HCT116 (cell line): ENCODE results near the gene PRPF40B. TPM values are rescaled to one million over a fixed set of nuclear protein-coding genes. Genes with fewer than 3 reads are reported as not detected.

Source experiments
- ATAC-seq: fragments of 200-7000 bp; cut with Tn5 transposase; 2 replicates; pipeline ENCODE4 v1.9.1; 2020; ENCODE audit warnings: mild to moderate bottlenecking, moderate library complexity
- BruUV-seq: library from RNA; stranded (reverse); fragments of 400-500 nt; replicated peaks from 2 replicates; lab custom pipeline; 2021; lab: Mats Ljungman, UMichigan
- CTCF ChIA-PET: fragments of 300-600 bp; sonication (Branson Sonifier 250); formaldehyde crosslinking; loops from one replicate; lab custom pipeline; 2021; ENCODE audit warnings: antibody characterized with exemption; lab: Charles Lee
- POLR2A ChIA-PET: fragments of 300-600, 350-600 bp; sonication (Branson Sonifier 250); formaldehyde crosslinking; loops from one replicate; lab custom pipeline; 2021; ENCODE audit warnings: antibody characterized with exemption; lab: Charles Lee
- RAD21 ChIA-PET, 2 experiments: fragments of 300-600 bp; sonication (Branson Sonifier 250); formaldehyde crosslinking; loops; one replicate each; lab custom pipeline; 2023; ENCODE audit warnings: low total read pairs in 2 of 2; ENCODE audit not compliant: uncharacterized antibody in 2 of 2, unreplicated experiment in 2 of 2, low non-redundant PET in 1 of 2; lab: Charles Lee
- DNase-seq: peaks from one replicate; pipeline ENCODE4 v3.0.0-alpha.2; 2010; ENCODE audit warnings: low read depth, low spot score
- H2AFZ ChIP-seq: fragments of 200-600 bp; shearing (Covaris generic), sonication (generic); 2 replicates; pipeline ENCODE4 v1.6.1; 2017; ENCODE audit warnings: low read depth, mixed run types, mixed read lengths, antibody characterized with exemption, low read length; ENCODE audit not compliant: poor library complexity, severe bottlenecking
- H3K27ac ChIP-seq: 2 replicates; pipeline ENCODE4 v1.5.1; 2012; ENCODE audit warnings: low read depth, low read length
- H3K27me3 ChIP-seq: fragments of 200-600 bp; sonication (generic); 2 replicates; pipeline ENCODE4 v1.6.1; 2016; ENCODE audit warnings: mixed run types, low read length, mixed read lengths; ENCODE audit not compliant: insufficient read depth
- H3K36me3 ChIP-seq, 2 experiments: fragments of 200-500 bp in 1 of 2; fragments of 200-600 bp in 1 of 2; sonication (Bioruptor generic) in 1 of 2; sonication (generic) in 1 of 2; 2 replicates each; pipeline versions ENCODE4 v1.5.1 to v1.6.1; 2014 to 2016; ENCODE audit warnings: low read length in 2 of 2, inconsistent platforms in 1 of 2, mixed read lengths in 1 of 2, mixed run types in 1 of 2; ENCODE audit not compliant: insufficient read depth in 2 of 2, control insufficient read depth in 1 of 2
- H3K4me1 ChIP-seq, 2 experiments: fragments of 200-600 bp in 1 of 2; sonication (generic) in 1 of 2; 2 replicates each; pipeline versions ENCODE4 v1.5.1 to v1.6.1; 2012 to 2017; ENCODE audit warnings: low read length in 2 of 2, inconsistent platforms in 1 of 2, mild to moderate bottlenecking in 1 of 2, mixed read lengths in 1 of 2, mixed run types in 1 of 2, moderate library complexity in 1 of 2; ENCODE audit not compliant: insufficient read depth in 2 of 2, control insufficient read depth in 1 of 2
- H3K4me2 ChIP-seq: fragments of 200-600 bp; sonication (generic); 2 replicates; pipeline ENCODE4 v1.6.1; 2017; ENCODE audit warnings: mixed run types, low read length, mixed read lengths
- H3K4me3 ChIP-seq, 2 experiments: fragments of 200-600 bp in 1 of 2; sonication (generic) in 1 of 2; replicated peaks in 1 of 2; 2 replicates each; pipeline ENCODE4 v1.5.1; 2011 to 2016; ENCODE audit warnings: low read length in 2 of 2, control low read depth in 1 of 2, low read depth in 1 of 2, mild to moderate bottlenecking in 1 of 2, mixed read lengths in 1 of 2, mixed run types in 1 of 2
- H3K79me2 ChIP-seq: fragments of 200-600 bp; sonication (generic); 2 replicates; pipeline ENCODE4 v1.6.1; 2017; ENCODE audit warnings: mild to moderate bottlenecking, mixed run types, low read length, moderate library complexity, mixed read lengths; ENCODE audit not compliant: insufficient read depth
- H3K9ac ChIP-seq: fragments of 200-600 bp; sonication (generic); 2 replicates; pipeline ENCODE4 v1.6.1; 2016; ENCODE audit warnings: low read length, mixed read lengths
- H3K9me2 ChIP-seq: fragments of 200-600 bp; sonication (generic), shearing (Covaris generic); 2 replicates; pipeline ENCODE4 v1.6.1; 2017; ENCODE audit warnings: mixed run types, mild to moderate bottlenecking, moderate library complexity; ENCODE audit not compliant: insufficient read depth
- H3K9me3 ChIP-seq, 2 experiments: fragments of 200-500 bp in 1 of 2; fragments of 200-600 bp in 1 of 2; sonication (Bioruptor generic) in 1 of 2; sonication (generic) in 1 of 2; 2 replicates each; pipeline ENCODE4 v1.6.1; 2014 to 2017; ENCODE audit warnings: low read length in 2 of 2, mixed read lengths in 2 of 2, inconsistent platforms in 1 of 2, low read depth in 1 of 2, mild to moderate bottlenecking in 1 of 2, mixed run types in 1 of 2, moderate library complexity in 1 of 2; ENCODE audit not compliant: control insufficient read depth in 1 of 2, insufficient read depth in 1 of 2
- H4K20me1 ChIP-seq: fragments of 200-600 bp; sonication (generic), shearing (Covaris generic); 2 replicates; pipeline ENCODE4 v1.6.1; 2017; ENCODE audit warnings: mixed run types, mild to moderate bottlenecking, moderate library complexity; ENCODE audit not compliant: insufficient read depth
- ATF3 ChIP-seq: IDR thresholded peaks from 2 replicates; pipeline ENCODE4 v1.6.1; 2012
- EGR1 ChIP-seq: IDR thresholded peaks from 2 replicates; pipeline ENCODE4 v1.6.1; 2012; ENCODE audit warnings: low read depth
- ELF1 ChIP-seq: IDR thresholded peaks from 2 replicates; pipeline ENCODE4 v1.6.1; 2012; ENCODE audit warnings: low read depth, borderline replicate concordance
- EZH2 ChIP-seq: fragments of 200-600 bp; sonication (generic); IDR thresholded peaks from 2 replicates; pipeline ENCODE4 v1.6.1; 2017; ENCODE audit warnings: antibody characterized with exemption, mixed run types
- EZH2phosphoT487 ChIP-seq: fragments of 200-600 bp; IDR thresholded peaks from 2 replicates; pipeline ENCODE4 v1.6.1; 2018; ENCODE audit warnings: antibody characterized with exemption, borderline replicate concordance
- FOSL1 ChIP-seq: IDR thresholded peaks from 2 replicates; pipeline ENCODE4 v1.6.1; 2012; ENCODE audit warnings: low read depth
- POLR2A ChIP-seq: IDR thresholded peaks from 2 replicates; pipeline ENCODE4 v1.7.0; 2011; ENCODE audit warnings: borderline replicate concordance; ENCODE audit not compliant: insufficient read depth, insufficient read length; ENCODE audit errors: extremely low read depth
- RAD21 ChIP-seq: IDR thresholded peaks from 2 replicates; pipeline ENCODE4 v1.6.1; 2012; ENCODE audit warnings: low read depth, mild to moderate bottlenecking
- SP1 ChIP-seq: IDR thresholded peaks from 2 replicates; pipeline ENCODE4 v1.6.1; 2012; ENCODE audit warnings: low read depth
- SRF ChIP-seq: IDR thresholded peaks from 2 replicates; pipeline ENCODE4 v1.6.1; 2012; ENCODE audit warnings: low read depth
- TCF7L2 ChIP-seq: IDR thresholded peaks from 2 replicates; pipeline ENCODE4 v1.7.0; 2011; ENCODE audit warnings: borderline replicate concordance, inconsistent platforms; ENCODE audit not compliant: insufficient read depth, insufficient read length; ENCODE audit errors: extremely low read depth
- YY1 ChIP-seq: IDR thresholded peaks from 2 replicates; pipeline ENCODE4 v1.6.1; 2011; ENCODE audit warnings: low read length, low read depth, moderate library complexity, mild to moderate bottlenecking; ENCODE audit not compliant: insufficient replicate concordance; ENCODE audit errors: extremely low read depth
- ZFX ChIP-seq: fragments of 450-650 bp; IDR thresholded peaks from 2 replicates; pipeline ENCODE4 v1.6.1; 2017
- ZNF274 ChIP-seq: fragments of 200-500 bp; sonication (Bioruptor generic); IDR thresholded peaks from 2 replicates; pipeline ENCODE4 v1.6.1; 2014; ENCODE audit warnings: mild to moderate bottlenecking, low read depth, low read length, inconsistent platforms
- intact Hi-C: fragments of 100-400 bp; cut with micrococcal nuclease; formaldehyde crosslinking; loops from 2 replicates; pipeline ENCODE4 v1.10.0; 2022
- total RNA-seq: library from RNA; stranded (reverse); gene quantifications from one replicate; pipeline ENCODE4 v1.2.1, GENCODE V29; 2021; ENCODE audit not compliant: unreplicated experiment
- TF ChIP-seq, protein P1 (sequence below): IDR thresholded peaks from 2 replicates; pipeline ENCODE4 v1.6.1; 2011; ENCODE audit warnings: mild to moderate bottlenecking, low read length, moderate library complexity; ENCODE audit not compliant: insufficient replicate concordance; ENCODE audit errors: extremely low read depth
- TF ChIP-seq, protein P2 (sequence below): IDR thresholded peaks from 2 replicates; pipeline ENCODE4 v1.6.1; 2012; ENCODE audit warnings: low read depth
- TF ChIP-seq, protein P3 (sequence below), 3 experiments: fragments of 200-600 bp in 1 of 3; sonication (generic) in 1 of 3; IDR thresholded peaks in 2 of 3; conservative IDR thresholded peaks in 1 of 3; 2 replicates each; pipeline ENCODE4 v1.5.1; 2012 to 2017; ENCODE audit warnings: low read depth in 2 of 3, low read length in 2 of 3, antibody characterized with exemption in 1 of 3, borderline replicate concordance in 1 of 3, control low read depth in 1 of 3, mild to moderate bottlenecking in 1 of 3, mixed read lengths in 1 of 3, mixed run types in 1 of 3, moderate library complexity in 1 of 3; ENCODE audit not compliant: insufficient read depth in 1 of 3

PRPF40B gene
- total RNA-seq, 1 experiment from 2014 or later = 29.0 TPM

DNA sequence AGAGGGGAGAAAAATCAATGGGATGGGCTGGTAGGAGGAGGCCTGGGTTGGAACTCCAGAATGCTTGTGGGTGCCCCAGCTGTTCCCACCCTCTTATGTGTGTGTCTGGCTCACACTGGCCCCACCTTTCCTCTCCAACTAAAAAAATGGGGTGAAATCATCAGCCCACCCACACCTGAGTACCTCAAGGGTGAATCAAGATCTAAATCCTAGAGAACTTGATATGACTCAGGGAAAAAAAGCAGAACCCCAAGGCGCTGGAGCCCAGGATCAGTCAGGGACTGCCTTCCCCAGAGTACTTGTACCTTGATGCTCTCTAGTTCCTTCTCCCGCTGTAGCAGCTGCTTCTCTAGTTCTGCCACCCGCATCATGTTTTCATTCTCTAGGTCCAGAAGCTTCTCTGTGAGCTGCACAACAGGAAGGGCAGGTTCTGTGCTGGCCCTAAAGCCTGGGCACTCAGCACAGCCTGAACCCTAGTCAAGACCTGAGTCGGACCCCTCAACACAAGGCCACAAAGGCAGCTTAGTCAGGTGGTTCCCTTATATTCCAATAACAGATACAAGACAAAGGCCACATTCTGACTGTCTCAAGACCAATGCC lies 29.7 kb downstream of the PRPF40B start:
- no peaks in the 10 kb centered on the region for H4K20me1 ChIP-seq
- H3K4me3 ChIP-seq = no peak overlapping the region
- no peak overlapping the region for H2AFZ ChIP-seq
- no peaks in the 10 kb centered on the region for H3K36me3 ChIP-seq
- BruUV-seq = no TSS peak
- H3K9ac ChIP-seq = no peak overlapping the region
- H3K9me3 ChIP-seq = no peaks in the 10 kb centered on the region
- H3K79me2 ChIP-seq = no peaks in the 10 kb centered on the region
- POLR2A ChIA-PET = no interaction called here
- intact Hi-C loops = no loop called here
- no peak overlapping the region for H3K27ac ChIP-seq
- H3K27me3 ChIP-seq = no peaks in the 10 kb centered on the region
- CTCF ChIA-PET = no interaction called here
- DNase-seq = no peak
- no peak overlapping the region for H3K4me2 ChIP-seq
- TF ChIP-seq YY1 = no peak
- no peak for TF ChIP-seq TCF7L2
- TF ChIP-seq EZH2phosphoT487 = no peak
- TF ChIP-seq POLR2A = no peak
- no peak for TF ChIP-seq RAD21
- TF ChIP-seq, protein P1, sequence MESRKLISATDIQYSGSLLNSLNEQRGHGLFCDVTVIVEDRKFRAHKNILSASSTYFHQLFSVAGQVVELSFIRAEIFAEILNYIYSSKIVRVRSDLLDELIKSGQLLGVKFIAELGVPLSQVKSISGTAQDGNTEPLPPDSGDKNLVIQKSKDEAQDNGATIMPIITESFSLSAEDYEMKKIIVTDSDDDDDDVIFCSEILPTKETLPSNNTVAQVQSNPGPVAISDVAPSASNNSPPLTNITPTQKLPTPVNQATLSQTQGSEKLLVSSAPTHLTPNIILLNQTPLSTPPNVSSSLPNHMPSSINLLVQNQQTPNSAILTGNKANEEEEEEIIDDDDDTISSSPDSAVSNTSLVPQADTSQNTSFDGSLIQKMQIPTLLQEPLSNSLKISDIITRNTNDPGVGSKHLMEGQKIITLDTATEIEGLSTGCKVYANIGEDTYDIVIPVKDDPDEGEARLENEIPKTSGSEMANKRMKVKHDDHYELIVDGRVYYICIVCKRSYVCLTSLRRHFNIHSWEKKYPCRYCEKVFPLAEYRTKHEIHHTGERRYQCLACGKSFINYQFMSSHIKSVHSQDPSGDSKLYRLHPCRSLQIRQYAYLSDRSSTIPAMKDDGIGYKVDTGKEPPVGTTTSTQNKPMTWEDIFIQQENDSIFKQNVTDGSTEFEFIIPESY = no peak
- TF ChIP-seq SP1 = no peak
- no peak for TF ChIP-seq SRF
- no peak for TF ChIP-seq ELF1
- no peak for TF ChIP-seq ATF3
- TF ChIP-seq, protein P2, sequence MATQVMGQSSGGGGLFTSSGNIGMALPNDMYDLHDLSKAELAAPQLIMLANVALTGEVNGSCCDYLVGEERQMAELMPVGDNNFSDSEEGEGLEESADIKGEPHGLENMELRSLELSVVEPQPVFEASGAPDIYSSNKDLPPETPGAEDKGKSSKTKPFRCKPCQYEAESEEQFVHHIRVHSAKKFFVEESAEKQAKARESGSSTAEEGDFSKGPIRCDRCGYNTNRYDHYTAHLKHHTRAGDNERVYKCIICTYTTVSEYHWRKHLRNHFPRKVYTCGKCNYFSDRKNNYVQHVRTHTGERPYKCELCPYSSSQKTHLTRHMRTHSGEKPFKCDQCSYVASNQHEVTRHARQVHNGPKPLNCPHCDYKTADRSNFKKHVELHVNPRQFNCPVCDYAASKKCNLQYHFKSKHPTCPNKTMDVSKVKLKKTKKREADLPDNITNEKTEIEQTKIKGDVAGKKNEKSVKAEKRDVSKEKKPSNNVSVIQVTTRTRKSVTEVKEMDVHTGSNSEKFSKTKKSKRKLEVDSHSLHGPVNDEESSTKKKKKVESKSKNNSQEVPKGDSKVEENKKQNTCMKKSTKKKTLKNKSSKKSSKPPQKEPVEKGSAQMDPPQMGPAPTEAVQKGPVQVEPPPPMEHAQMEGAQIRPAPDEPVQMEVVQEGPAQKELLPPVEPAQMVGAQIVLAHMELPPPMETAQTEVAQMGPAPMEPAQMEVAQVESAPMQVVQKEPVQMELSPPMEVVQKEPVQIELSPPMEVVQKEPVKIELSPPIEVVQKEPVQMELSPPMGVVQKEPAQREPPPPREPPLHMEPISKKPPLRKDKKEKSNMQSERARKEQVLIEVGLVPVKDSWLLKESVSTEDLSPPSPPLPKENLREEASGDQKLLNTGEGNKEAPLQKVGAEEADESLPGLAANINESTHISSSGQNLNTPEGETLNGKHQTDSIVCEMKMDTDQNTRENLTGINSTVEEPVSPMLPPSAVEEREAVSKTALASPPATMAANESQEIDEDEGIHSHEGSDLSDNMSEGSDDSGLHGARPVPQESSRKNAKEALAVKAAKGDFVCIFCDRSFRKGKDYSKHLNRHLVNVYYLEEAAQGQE = no peak
- no peak for TF ChIP-seq FOSL1
- TF ChIP-seq EZH2 = no peak
- TF ChIP-seq ZNF274 = no peak
- TF ChIP-seq, protein P3, sequence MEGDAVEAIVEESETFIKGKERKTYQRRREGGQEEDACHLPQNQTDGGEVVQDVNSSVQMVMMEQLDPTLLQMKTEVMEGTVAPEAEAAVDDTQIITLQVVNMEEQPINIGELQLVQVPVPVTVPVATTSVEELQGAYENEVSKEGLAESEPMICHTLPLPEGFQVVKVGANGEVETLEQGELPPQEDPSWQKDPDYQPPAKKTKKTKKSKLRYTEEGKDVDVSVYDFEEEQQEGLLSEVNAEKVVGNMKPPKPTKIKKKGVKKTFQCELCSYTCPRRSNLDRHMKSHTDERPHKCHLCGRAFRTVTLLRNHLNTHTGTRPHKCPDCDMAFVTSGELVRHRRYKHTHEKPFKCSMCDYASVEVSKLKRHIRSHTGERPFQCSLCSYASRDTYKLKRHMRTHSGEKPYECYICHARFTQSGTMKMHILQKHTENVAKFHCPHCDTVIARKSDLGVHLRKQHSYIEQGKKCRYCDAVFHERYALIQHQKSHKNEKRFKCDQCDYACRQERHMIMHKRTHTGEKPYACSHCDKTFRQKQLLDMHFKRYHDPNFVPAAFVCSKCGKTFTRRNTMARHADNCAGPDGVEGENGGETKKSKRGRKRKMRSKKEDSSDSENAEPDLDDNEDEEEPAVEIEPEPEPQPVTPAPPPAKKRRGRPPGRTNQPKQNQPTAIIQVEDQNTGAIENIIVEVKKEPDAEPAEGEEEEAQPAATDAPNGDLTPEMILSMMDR (IDR thresholded peaks at IDR 0.05 in 2 of 3, conservative IDR thresholded peaks at IDR 0.05 in 1 of 3; ENCODE audit: borderline replicate concordance in 1 of 3, insufficient read depth in 1 of 3, low read depth in 2 of 3, low read length in 2 of 3) = no peak
- no peak for TF ChIP-seq ZFX
- TF ChIP-seq EGR1 = no peak
- ATAC-seq = no peak
- RAD21 ChIA-PET = no interaction called here
- H3K4me1 ChIP-seq = peaks cover 0 to 4% of the 10 kb centered on the region in 2 experiments; a peak in 2 of 4 replicates
- H3K9me2 ChIP-seq = no peaks in the 10 kb centered on the region
